Stimulated activated naive CD8-positive, alpha-beta T cell treated with anti-CD3 and anti-CD28 coated beads, Interleukin-15, amount 100 ng/mL, for 72 hours (primary cell): ENCODE data around the gene CHD6.

Experiments used
- ATAC-seq: fragments of 150-1000 bp; cut with Tn5 transposase; 2 replicates; pipeline ENCODE4 v1.10.0; 2021; ENCODE audit warnings: mild to moderate bottlenecking, moderate library complexity
- DNase-seq, 2 donors: peaks; one replicate each; pipeline ENCODE4 v3.0.0; 2021 to 2022
- H3K27ac Mint-ChIP-seq, 2 donors: one replicate each; pipeline ENCODE4 v1.8.0; 2022; ENCODE audit warnings: mild to moderate bottlenecking in 2 of 2, mixed read lengths in 2 of 2, moderate library complexity in 2 of 2
- H3K27me3 Mint-ChIP-seq: one replicate; pipeline ENCODE4 v1.8.0; 2022; ENCODE audit warnings: mixed read lengths
- H3K4me1 Mint-ChIP-seq: one replicate; pipeline ENCODE4 v1.8.0; 2022; ENCODE audit warnings: mild to moderate bottlenecking, mixed read lengths
- H3K4me3 Mint-ChIP-seq, 2 donors: one replicate each; pipeline ENCODE4 v1.8.0; 2022; ENCODE audit warnings: mild to moderate bottlenecking in 2 of 2, mixed read lengths in 2 of 2, moderate library complexity in 1 of 2
- H3K9me3 Mint-ChIP-seq, 2 donors: one replicate each; pipeline ENCODE4 v1.8.0; 2022; ENCODE audit warnings: mixed read lengths in 2 of 2

CHD6 gene

GRCh38 chr20:41408986-41409385 is 209.2 kb downstream of the CHD6 start:
- Mint-ChIP-seq H3K27me3 (no peaks in the 10 kb centered on the region), H3K4me1 (peaks cover 23% of the 10 kb centered on the region), H3K9me3 (no peaks in the 10 kb centered on the region), H3K4me3 (no peak overlapping the region), H3K27ac (peak overlapping the region in 1 of 2 donors; percentile 68)
- no peak for DNase-seq
- ATAC-seq, result no peak

- DNase-seq, result peak in 1 of 2 donors; percentile 33
- peak; percentile 94 for ATAC-seq
- no peak overlapping the region for H3K4me3 Mint-ChIP-seq
- no peaks in the 10 kb centered on the region for H3K27me3 Mint-ChIP-seq
- peaks cover 23% of the 10 kb centered on the region for H3K4me1 Mint-ChIP-seq
- peak overlapping the region in 1 of 2 donors; percentile 57 for H3K27ac Mint-ChIP-seq
- H3K9me3 Mint-ChIP-seq, result no peaks in the 10 kb centered on the region
Observed at GRCh38 chr20:41408156-41408794, 209.9 kb downstream of the CHD6 start.

GRCh38 chr20:41407607-41408006 is 210.6 kb downstream of the CHD6 start:
- no peak overlapping the region for H3K27ac Mint-ChIP-seq
- H3K4me1 Mint-ChIP-seq, result peaks cover 23% of the 10 kb centered on the region
- ATAC-seq (no peak), DNase-seq (no peak)
- no peaks in the 10 kb centered on the region for H3K27me3 Mint-ChIP-seq
- H3K4me3 Mint-ChIP-seq, result no peak overlapping the region
- H3K9me3 Mint-ChIP-seq, result no peaks in the 10 kb centered on the region

GRCh38 chr20:41406896-41407444 is 211.2 kb downstream of the CHD6 start:
- DNase-seq, result no peak
- peak overlapping the region in 1 of 2 donors; percentile 33 for H3K27ac Mint-ChIP-seq
- H3K9me3 Mint-ChIP-seq, result no peaks in the 10 kb centered on the region
- H3K27me3 Mint-ChIP-seq, result no peaks in the 10 kb centered on the region
- no peak for ATAC-seq
- H3K4me3 Mint-ChIP-seq, result no peak overlapping the region
- H3K4me1 Mint-ChIP-seq, result peaks cover 23% of the 10 kb centered on the region

- ATAC-seq, result no peak
- no peaks in the 10 kb centered on the region for H3K9me3 Mint-ChIP-seq
Observed at GRCh38 chr20:41406353-41406752, 211.8 kb downstream of the CHD6 start.

GRCh38 chr20:41405436-41405835 is 212.7 kb downstream of the CHD6 start:
- Mint-ChIP-seq H3K4me1 (peaks cover 23% of the 10 kb centered on the region), H3K4me3 (no peak overlapping the region), H3K27me3 (no peaks in the 10 kb centered on the region), H3K9me3 (no peaks in the 10 kb centered on the region), H3K27ac (no peak overlapping the region)
- no peak for ATAC-seq
- DNase-seq, result no peak

More at GRCh38 chr20:41406353-41406752, 211.8 kb downstream of the CHD6 start:
- H3K4me1 Mint-ChIP-seq, result peaks cover 23% of the 10 kb centered on the region
- no peaks in the 10 kb centered on the region for H3K27me3 Mint-ChIP-seq
- H3K4me3 Mint-ChIP-seq, result no peak overlapping the region
- no peak for DNase-seq
- H3K27ac Mint-ChIP-seq, result no peak overlapping the region

- H3K27ac Mint-ChIP-seq, result peak overlapping the region in 1 of 2 donors; percentile 65
- no peaks in the 10 kb centered on the region for H3K27me3 Mint-ChIP-seq
- ATAC-seq, result no peak
- H3K4me1 Mint-ChIP-seq, result peaks cover 12% of the 10 kb centered on the region
- H3K4me3 Mint-ChIP-seq, result no peak overlapping the region
- DNase-seq, result no peak
- H3K9me3 Mint-ChIP-seq, result no peaks in the 10 kb centered on the region
Observed at GRCh38 chr20:41403604-41404003, 214.6 kb downstream of the CHD6 start.

GRCh38 chr20:41398408-41398807 is 219.8 kb downstream of the CHD6 start:
- Mint-ChIP-seq H3K9me3 (no peaks in the 10 kb centered on the region), H3K4me3 (no peak overlapping the region), H3K27ac (no peak overlapping the region), H3K27me3 (no peaks in the 10 kb centered on the region), H3K4me1 (no peaks in the 10 kb centered on the region)
- DNase-seq, result no peak
- ATAC-seq, result no peak

- ATAC-seq (peak; percentile 42), DNase-seq (no peak)
- Mint-ChIP-seq H3K9me3 (no peaks in the 10 kb centered on the region), H3K4me1 (no peaks in the 10 kb centered on the region), H3K27ac (peak overlapping the region in 1 of 2 donors; percentile 24), H3K4me3 (no peak overlapping the region), H3K27me3 (no peaks in the 10 kb centered on the region)
Observed at GRCh38 chr20:41395667-41396664, 222.2 kb downstream of the CHD6 start.

GRCh38 chr20:41394931-41395666 is 223.1 kb downstream of the CHD6 start:
- no peaks in the 10 kb centered on the region for H3K27me3 Mint-ChIP-seq
- no peak for ATAC-seq
- peak overlapping the region in 1 of 2 donors; percentile 24 for H3K27ac Mint-ChIP-seq
- H3K9me3 Mint-ChIP-seq, result no peaks in the 10 kb centered on the region
- no peaks in the 10 kb centered on the region for H3K4me1 Mint-ChIP-seq
- no peak for DNase-seq
- no peak overlapping the region for H3K4me3 Mint-ChIP-seq

- H3K27me3 Mint-ChIP-seq, result no peaks in the 10 kb centered on the region
Observed at GRCh38 chr20:41394081-41394480, 224.1 kb downstream of the CHD6 start.

GRCh38 chr20:41393705-41394066 is 224.5 kb downstream of the CHD6 start:
- no peaks in the 10 kb centered on the region for H3K4me1 Mint-ChIP-seq
- H3K27me3 Mint-ChIP-seq, result no peaks in the 10 kb centered on the region
- no peak for ATAC-seq

More at GRCh38 chr20:41394081-41394480, 224.1 kb downstream of the CHD6 start:
- Mint-ChIP-seq H3K4me1 (no peaks in the 10 kb centered on the region), H3K27ac (no peak overlapping the region), H3K9me3 (no peaks in the 10 kb centered on the region), H3K4me3 (no peak overlapping the region)
- ATAC-seq, result no peak
- DNase-seq, result no peak

GRCh38 chr20:41392871-41393704 is 225.1 kb downstream of the CHD6 start:
- no peaks in the 10 kb centered on the region for H3K4me1 Mint-ChIP-seq
- ATAC-seq (no peak), DNase-seq (no peak)
- H3K9me3 Mint-ChIP-seq, result no peaks in the 10 kb centered on the region
- H3K27ac Mint-ChIP-seq, result no peak overlapping the region
- H3K27me3 Mint-ChIP-seq, result no peaks in the 10 kb centered on the region
- no peak overlapping the region for H3K4me3 Mint-ChIP-seq

More at GRCh38 chr20:41393705-41394066, 224.5 kb downstream of the CHD6 start:
- no peak for DNase-seq
- no peak overlapping the region for H3K27ac Mint-ChIP-seq
- H3K9me3 Mint-ChIP-seq, result no peaks in the 10 kb centered on the region
- H3K4me3 Mint-ChIP-seq, result no peak overlapping the region

GRCh38 chr20:41392295-41392694 is 225.9 kb downstream of the CHD6 start:
- Mint-ChIP-seq H3K4me1 (no peaks in the 10 kb centered on the region), H3K9me3 (no peaks in the 10 kb centered on the region), H3K4me3 (no peak overlapping the region), H3K27ac (peak overlapping the region in 1 of 2 donors; percentile 86), H3K27me3 (no peaks in the 10 kb centered on the region)
- DNase-seq (no peak), ATAC-seq (no peak)
